ENCODE data around the gene SUCNR1.
"Not testable (repeated sequence)": the region's sequence is repeated elsewhere in the genome, so short reads cannot be mapped to it uniquely, and the experiment has no call there.

The SUCNR1 gene

DNA sequence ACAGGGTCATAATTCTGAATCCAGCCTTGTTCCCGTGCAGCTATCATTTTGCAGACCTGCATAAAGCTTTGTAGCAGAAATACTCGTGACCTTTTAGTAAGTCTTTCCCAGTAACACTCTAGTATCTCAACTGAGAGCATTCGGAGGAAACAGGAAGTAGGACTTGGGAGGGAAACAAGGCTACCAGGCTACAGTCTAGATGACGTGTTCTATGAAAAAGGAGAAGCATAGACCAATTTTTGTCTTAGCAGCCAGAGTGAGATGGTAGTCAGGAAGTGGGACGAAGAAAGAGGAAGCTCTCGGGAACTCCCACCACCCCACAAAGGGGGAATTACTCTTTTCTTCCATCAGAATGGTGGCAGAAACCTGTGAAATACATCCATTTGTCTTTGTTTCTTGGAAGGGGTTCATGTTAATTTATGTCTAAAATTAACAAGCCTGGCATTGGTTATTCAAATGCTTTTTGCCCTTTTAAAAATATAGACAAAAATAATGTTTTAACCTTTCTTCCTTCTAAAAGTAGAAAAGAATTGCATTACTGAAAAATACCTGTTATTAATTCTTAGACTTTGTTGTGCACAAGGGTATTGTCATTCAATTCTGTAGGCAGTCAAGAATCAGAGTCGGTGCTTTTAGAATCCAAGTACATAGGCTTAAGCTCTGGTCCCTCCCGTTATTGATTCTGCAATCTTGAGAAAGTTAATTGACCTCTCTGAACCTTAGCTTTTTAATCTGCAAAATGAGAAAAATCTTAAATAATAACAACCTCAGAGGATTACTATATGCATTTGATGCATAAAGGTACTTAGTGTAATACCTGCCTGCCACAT lies 1.6 kb upstream of the SUCNR1 start:
- DNase-seq (ENCODE audit: low read depth in 2 of 2) = no peak

DNA sequence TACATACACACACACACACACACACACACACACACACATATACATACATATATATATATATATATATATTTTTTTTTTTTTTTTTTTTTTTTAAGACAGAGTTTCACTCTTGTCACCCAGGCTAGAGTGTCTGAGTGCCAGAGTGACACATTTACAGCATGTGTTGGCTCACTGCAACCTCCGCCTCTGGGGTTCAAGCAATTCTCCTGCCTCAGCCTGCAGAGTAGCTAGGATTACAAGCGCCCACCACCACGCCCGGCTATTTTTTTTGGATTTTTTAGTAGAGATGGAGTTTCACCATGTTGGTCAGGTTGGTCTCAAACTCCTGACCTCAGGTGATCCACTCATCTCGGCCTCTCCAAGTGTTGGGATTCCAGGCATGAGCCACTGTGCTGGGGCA lies 636 bp downstream of the SUCNR1 start:
- not testable (repeated sequence) for DNase-seq (ENCODE audit: low read depth in 2 of 2)

DNA sequence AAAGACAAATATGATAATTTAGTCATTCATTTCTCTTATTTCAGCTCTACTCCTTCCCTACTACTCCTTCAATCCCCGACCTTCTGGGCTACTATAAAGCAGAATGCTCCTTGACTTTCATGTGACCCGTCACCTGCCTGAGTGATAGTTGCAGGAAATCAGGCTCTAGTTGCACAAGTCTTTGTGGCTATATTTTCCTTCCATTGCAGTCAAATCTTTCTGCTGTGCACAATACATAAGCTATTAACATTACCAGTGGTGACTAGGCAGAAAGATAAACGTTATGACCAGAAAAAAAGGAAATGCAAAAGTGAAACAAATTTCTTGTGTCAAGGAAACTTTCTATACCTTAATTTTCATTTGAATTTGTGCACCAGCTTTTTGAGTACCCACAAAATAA lies 2.3 kb downstream of the SUCNR1 start:
- no peak for DNase-seq (ENCODE audit: low read depth in 2 of 2)

DNA sequence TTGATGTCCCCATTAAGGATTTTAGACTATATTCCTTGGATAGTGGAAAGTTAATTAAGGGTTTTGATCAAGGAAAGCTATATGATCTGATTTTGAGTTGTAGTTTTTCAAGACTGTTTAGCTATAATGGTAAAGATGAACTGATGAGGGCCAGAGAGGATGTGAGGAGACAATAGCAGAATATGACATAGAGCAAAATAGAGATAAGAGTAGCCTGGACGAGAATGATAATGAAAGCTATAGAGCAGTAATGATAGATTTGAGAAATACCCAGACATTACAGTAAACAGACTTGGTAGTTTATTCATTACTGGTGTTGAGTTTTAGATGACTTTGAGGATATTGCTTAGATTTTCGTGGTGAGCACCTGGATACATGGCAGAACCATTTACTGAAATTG lies 3.8 kb downstream of the SUCNR1 start:
- DNase-seq (ENCODE audit: low read depth in 2 of 2) = no peak

DNA sequence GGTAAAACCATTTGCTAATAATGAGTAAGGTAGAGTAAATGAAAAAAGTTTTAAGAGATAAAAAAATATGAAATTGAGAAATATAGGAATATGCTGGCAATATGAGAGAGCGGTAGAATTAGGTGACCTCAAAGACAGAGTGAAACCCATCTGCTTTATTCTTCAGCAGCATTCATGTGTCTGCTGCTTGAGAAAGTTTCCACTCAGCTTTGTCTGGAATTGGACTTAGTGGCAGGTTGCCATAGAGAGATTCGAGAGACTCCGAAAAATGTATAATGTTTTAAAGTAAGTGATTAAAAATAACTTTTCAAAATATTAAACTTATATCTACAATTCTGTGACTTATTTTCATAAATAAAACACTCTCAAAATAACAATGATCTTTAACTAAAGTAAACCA lies 5.0 kb downstream of the SUCNR1 start:
- no peak for DNase-seq (ENCODE audit: low read depth in 2 of 2)

DNA sequence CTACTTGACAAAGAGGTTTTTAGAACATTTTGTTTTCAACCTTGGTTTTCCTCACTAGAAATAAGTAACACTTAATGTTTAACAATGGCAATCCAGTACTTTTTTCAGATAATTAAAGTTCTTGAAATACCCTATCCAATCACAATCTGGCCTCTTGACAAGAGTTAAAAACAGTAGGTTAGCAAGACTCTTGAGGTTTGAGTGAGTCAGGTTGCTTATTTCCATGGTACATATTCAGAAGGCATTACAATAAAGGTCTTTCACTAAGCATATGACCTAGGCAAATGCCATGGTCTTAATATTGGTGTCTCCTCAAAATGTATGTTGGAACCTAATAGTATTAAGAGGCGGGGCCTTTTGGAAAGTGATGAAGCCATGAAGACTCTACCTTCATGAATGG lies 5.6 kb downstream of the SUCNR1 start:
- no peak for DNase-seq (ENCODE audit: low read depth in 2 of 2)

DNA sequence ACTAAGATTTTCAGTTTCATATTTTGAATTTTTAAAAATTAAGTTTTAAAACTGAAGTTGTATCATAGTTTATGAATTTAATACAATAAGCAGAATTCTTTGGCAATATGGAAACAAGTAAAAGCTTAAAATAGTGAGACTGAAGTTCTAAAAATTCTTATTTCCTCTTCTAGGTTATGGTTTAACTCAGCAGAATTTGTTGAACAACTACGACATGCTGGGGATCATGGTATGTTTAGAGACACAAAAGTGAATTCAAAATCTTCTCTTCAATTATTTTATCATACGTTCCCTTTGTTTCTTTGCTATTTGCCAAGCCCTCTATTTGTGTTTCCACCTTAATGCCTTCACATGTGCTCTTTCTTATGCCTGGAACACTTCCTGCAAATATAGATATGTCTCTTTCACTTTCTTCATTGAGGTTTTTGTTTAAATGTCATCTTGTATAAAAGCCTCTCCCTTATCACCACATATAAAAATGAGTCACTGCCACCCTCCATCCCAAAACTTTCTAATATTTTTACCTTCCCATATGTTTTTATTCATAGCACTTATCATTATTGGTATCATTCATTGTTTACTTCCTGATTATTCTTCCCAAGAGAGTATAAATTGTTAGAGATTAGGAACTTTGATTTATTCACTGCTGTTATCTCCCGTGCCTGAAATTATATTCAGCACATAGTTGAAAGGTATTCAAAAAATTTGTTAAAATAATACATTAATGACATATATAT lies 6.4 kb downstream of the SUCNR1 start:
- DNase-seq (ENCODE audit: low read depth in 2 of 2) = no peak

DNA sequence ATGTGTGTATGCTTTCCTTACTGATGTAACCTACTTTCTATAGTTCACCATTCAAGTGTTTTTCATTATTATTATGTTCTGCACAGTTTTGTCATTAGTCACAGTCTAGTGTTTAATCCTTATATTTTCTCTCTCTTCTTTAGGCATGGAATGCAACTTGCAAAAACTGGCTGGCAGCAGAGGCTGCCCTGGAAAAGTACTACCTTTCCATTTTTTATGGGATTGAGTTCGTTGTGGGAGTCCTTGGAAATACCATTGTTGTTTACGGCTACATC lies 6.9 kb downstream of the SUCNR1 start:
- no peak for DNase-seq (ENCODE audit: low read depth in 2 of 2)

DNA sequence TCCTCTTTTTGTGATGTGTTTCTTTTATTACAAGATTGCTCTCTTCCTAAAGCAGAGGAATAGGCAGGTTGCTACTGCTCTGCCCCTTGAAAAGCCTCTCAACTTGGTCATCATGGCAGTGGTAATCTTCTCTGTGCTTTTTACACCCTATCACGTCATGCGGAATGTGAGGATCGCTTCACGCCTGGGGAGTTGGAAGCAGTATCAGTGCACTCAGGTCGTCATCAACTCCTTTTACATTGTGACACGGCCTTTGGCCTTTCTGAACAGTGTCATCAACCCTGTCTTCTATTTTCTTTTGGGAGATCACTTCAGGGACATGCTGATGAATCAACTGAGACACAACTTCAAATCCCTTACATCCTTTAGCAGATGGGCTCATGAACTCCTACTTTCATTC lies 7.7 kb downstream of the SUCNR1 start:
- DNase-seq (ENCODE audit: low read depth in 2 of 2) = no peak

DNA sequence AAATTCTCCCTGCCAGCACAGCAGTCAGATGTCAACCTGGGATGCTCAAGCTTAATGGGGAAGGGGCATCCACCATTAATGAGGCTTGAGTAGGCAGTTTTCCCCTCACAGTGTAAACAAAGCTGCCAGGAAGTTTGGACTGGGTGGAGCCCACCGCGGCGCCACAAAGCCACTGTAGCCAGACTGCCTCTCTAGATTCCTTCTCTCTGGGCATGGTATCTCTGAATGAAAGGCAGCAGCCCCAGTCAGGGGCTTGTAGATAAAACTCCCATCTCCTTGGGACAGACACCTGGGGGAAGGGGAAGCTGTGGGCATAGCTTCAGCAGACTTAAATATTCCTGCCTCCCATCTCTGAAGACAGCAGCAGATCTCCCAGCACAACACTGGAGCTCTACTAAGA lies 12.0 kb downstream of the SUCNR1 start:
- DNase-seq (ENCODE audit: low read depth in 2 of 2) = not testable (repeated sequence)

DNA sequence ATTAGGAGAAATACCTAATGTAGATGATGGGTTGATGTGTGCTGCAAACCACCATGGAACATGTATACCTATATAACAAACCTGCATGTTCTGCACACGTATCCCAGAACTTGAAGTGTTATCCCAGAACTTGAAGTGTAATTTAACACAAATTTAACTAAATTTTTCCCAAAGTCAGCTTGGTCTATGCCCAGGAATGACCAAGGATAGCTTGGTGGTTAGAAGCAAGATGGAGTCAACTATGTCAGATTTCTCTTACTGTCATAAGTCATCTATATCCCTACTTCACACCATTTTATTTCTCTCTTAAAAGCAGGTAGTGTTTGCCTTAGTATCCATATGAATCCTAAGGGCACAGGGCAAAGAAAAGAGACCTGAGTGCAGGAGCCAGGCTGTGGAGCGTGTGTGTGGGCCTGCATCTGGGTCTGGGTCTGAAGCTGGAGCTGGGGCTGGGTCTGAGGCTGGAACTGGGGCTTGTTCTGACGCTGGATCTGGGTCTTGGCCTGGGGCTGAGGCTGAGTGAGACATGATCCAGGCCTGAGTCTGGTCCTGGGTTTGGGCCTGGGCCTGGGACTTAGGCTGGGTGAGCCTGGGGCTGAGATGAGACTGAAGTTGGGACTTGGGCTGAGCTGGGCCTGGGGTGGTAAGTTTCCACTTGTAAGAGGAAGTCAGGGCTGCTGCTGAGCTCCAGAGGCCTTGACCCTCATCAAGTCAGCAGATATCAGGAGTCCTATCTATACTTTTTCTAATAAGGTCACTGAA lies 14.2 kb downstream of the SUCNR1 start:
- not testable (repeated sequence) for DNase-seq (ENCODE audit: low read depth in 2 of 2)

DNA sequence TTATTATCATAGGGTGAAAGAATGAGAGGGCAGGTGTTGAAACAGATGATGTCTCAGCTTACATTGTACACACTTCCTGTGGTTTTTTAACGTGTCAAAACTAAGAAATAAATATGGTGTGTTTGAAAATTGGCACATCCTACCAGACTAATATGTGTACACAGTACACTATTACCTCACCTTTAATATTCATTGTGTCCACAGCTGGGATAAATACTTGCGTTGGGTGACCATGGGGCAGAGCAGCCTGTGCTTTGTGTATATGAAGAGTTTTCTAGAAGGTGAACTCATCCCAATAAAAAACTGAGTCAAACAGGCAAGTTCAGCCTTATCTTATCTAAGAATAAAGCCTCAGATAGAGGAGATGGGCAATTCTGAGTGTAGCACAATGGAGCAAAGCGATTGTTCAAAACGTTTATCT lies 17.3 kb downstream of the SUCNR1 start:
- DNase-seq (ENCODE audit: low read depth in 2 of 2) = no peak

DNA sequence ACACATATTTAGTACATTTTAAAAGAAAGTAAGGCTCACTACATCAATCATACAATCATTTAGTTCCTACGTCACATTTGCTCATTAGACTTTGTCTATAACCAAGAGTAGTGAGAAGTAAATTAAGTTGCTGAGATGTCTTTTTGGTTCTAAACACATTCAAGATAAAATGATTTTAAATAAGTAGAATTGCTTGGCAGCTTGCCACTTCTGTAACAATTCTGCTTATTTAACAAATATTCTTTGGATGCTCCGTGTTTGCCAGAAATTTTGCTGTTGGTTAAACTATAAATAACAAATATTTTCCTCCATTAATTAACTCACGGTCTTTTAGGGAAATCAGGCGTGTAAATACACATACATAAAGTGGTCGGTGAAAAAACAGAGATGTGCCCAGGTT lies 18.3 kb downstream of the SUCNR1 start:
- DNase-seq (ENCODE audit: low read depth in 2 of 2) = no peak

DNA sequence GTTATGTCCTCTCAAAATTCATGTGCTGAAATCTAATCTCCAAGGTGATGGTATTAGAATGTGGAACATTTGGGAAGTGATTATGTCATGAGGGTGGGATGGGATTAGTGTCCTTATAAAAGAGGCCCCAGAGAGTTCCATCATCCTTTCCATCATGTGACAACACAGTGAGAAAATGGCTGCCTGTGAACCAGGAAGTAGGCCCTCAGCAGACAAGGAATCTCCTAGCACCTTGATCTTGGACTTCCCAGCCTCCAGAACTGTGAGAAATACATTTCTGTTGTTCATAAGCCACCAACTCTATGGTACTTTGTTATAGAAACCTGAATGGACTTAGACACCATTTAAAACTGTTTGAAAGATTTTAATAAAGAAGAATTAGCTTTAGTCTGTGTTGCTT lies 20.8 kb downstream of the SUCNR1 start:
- no peak for DNase-seq (ENCODE audit: low read depth in 2 of 2)

DNA sequence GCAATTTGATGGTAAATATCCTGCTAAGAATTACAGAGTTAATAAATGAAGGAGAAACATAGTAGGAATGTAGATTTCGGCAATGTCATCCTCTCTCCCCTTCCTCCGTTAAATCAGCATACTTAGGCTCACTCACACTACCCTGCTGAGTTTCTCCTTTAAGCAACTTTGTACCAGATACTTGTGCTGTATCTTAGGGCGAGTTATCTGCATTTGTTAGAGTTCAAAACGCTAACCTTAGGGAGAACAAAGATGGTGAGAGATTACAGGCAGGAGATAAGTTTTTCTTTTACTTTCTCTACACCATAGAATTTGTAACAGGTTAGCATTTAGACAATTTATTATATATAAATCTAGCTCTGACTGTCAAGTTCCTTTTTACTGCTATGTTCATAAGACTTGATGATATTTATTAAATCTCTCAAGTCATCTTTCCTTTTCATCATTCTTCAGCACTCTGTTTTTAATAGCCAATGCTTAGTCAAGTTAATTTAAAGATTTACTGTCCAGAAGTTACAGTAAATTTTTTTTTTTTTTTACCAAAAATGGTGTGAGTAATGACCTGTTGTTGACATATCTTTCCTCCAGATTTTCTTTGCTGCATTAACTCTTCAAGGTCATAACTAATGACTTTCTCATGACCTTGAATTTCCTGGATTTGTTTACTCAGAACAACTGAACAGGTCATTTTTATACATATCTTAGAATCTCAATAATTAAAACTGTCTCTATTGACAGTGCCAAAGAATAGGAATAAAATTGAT lies 22.2 kb downstream of the SUCNR1 start:
- DNase-seq (ENCODE audit: low read depth in 2 of 2) = no peak

DNA sequence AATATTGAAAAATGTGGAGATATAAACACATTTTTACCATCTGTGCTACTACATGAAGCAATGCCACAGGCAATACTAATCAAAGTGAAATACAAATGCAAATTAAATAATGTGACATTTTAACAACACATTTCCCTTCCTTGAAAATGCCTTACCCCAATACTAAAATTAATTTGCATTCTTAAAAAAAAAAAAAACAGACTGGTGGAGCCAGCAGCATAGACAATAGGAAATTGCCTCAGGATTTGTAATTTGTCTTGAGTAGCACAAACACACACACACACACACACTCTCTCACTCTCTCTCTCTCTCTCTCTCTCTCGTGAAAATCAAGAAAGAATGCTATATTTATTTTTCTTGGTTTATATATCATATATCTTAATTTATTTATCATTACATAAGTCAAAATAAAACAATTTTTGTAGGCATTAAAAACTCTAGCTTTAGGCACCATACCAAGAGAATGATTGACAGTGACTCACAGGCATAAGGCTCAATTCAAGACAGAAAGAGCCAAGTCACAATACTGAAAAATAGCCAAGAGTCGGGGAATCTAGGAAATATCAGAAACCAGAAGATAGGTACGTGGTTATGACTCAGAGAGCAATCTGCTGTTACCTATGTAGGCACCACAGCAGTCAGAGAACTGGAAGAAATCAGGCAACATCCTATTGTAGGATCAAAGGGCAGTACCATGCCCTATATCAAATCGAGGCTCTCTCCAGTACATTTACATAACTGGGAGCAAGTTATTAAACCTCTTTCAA lies 23.0 kb downstream of the SUCNR1 start:
- no peak for DNase-seq (ENCODE audit: low read depth in 2 of 2)

DNA sequence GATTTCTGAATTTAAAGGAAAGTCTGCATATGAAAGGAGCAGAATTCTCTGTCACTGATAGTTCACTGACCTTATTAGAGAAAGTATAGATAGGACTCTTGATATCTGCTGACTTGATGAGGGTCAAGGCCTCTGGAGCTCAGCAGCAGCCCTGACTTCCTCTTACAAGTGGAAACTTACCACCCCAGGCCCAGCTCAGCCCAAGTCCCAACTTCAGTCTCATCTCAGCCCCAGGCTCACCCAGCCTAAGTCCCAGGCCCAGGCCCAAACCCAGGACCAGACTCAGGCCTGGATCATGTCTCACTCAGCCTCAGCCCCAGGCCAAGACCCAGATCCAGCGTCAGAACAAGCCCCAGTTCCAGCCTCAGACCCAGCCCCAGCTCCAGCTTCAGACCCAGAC lies 24.7 kb downstream of the SUCNR1 start:
- not testable (repeated sequence) for DNase-seq (ENCODE audit: low read depth in 2 of 2)

DNA sequence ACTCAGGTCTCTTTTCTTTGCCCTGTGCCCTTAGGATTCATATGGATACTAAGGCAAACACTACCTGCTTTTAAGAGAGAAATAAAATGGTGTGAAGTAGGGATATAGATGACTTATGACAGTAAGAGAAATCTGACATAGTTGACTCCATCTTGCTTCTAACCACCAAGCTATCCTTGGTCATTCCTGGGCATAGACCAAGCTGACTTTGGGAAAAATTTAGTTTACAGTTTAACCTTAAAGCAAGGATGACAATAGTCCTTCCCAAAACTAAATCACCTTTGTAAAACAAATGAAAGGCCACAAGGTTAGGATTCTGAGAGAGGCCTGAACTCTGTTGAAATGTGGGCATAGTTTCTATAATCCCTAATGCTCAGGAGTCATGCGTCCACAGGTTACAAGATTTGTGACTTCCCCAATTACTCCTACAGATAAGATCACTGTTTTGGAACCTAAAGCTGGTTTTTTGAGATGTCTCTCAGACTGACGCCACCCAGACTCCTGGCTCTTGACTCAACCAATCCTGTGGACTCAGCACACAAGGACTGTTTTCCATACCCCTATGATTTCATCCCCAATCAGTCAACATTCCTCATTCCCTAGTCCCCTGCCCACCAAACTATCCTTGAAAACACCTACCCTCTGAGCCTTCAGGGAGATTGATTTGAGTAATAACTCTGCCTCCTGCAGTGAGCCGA lies 25.3 kb downstream of the SUCNR1 start:
- DNase-seq (ENCODE audit: low read depth in 2 of 2) = not testable (repeated sequence)

DNA sequence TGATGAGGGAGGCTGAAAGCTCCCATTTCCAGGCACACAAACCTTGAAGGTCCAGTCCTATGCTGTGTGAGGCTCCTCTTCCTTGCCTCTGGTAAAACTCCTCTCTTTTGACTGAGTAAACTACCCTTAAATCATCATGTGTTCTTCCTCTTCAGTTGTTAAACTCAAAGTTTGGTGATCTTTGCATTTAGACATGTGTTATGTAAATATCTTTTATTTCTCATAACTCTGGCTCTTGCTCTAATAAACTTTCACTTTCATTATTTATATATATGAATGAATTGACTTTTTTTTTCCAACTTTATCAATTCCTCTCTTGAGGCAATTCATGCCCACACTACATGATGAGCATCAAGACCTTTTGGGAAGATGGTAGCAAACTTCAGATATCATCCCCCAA lies 26.6 kb downstream of the SUCNR1 start:
- DNase-seq (ENCODE audit: low read depth in 2 of 2) = no peak

DNA sequence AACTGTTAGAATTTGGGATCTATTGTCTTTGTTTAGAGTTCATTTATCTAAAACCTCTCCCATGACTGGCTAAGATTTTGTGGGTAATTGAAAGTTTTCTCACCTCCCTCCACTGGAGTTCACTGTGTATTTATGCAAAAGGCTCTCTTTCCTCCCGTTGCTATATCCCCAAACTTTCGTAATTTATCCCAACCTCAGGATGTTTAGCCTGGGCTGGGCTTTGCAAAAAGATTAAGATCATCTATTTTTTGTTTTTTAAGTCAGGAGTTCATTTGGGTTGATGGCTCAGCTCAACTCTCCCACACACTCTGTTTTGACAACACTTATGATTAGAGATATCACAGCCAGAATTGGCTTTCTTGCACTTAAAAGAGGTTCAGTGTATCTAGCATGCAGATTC lies 27.0 kb downstream of the SUCNR1 start:
- no peak for DNase-seq (ENCODE audit: low read depth in 2 of 2)

Data from stimulated activated CD8-positive, alpha-beta memory T cell treated with anti-CD3 and anti-CD28 coated beads, Interleukin-7, amount 100 ng/mL, for 1 hour (primary cell).